ENCODE results near the gene RECQL.

- TF ChIP-seq, protein P1, sequence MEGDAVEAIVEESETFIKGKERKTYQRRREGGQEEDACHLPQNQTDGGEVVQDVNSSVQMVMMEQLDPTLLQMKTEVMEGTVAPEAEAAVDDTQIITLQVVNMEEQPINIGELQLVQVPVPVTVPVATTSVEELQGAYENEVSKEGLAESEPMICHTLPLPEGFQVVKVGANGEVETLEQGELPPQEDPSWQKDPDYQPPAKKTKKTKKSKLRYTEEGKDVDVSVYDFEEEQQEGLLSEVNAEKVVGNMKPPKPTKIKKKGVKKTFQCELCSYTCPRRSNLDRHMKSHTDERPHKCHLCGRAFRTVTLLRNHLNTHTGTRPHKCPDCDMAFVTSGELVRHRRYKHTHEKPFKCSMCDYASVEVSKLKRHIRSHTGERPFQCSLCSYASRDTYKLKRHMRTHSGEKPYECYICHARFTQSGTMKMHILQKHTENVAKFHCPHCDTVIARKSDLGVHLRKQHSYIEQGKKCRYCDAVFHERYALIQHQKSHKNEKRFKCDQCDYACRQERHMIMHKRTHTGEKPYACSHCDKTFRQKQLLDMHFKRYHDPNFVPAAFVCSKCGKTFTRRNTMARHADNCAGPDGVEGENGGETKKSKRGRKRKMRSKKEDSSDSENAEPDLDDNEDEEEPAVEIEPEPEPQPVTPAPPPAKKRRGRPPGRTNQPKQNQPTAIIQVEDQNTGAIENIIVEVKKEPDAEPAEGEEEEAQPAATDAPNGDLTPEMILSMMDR (IDR thresholded peaks at IDR 0.05): no peak
- no peak for TF ChIP-seq POLR2A (IDR thresholded peaks at IDR 0.05)
Measured at GRCh38 chr12:21459474-21459873, 42.0 kb downstream of the RECQL start.

All from lower leg skin (tissue), 3 donors.